ENCODE data around the gene PTGDS. TPM values are rescaled to one million over a fixed set of nuclear protein-coding genes. Genes with fewer than 3 reads are reported as not detected.

Gene PTGDS
- total RNA-seq (2021) (2.2 to 4.0 TPM (median 2.9 TPM) in 3 replicates), Bru-seq, nascent RNA (not detected)
- long read RNA-seq, experiment 1, partial matches to known transcripts = 0 of 2 reads
- long read RNA-seq, experiment 1, other reads (novel, unspliced or antisense) = 1 of 2 reads
- long read RNA-seq, experiment 2, partial matches to known transcripts = 0 of 4 reads
- long read RNA-seq, experiment 2, other reads (novel, unspliced or antisense) = 2 of 4 reads
- long read RNA-seq, experiment 3 = 0 reads

GRCh38 chr9:136977223-136977622, at the start of gene PTGDS:
Gene PTGDS, plus strand, starts transcription at chr9:136977504. Its CDS starts 75 bp downstream, at chr9:136977579.
- H3K36me3 Mint-ChIP-seq = no peaks in the 10 kb centered on the region
- no peaks in the 10 kb centered on the region for H3K9me3 Mint-ChIP-seq
- ChIA-PET CTCF (interaction anchor here (0.6 to 6.2 kb wide), 8 partner anchors 15 to 91 kb away, joined by 3 to 117 read pairs (median 12); partner anchors contain the start of genes ABCA2, CLIC3, NPDC1 and PAXX), POLR2A (interaction anchor here (1.0 kb wide), 1 partner anchor 263 kb away, joined by 5 read pairs; no protein-coding TSS in a partner anchor)
- TF ChIP-seq STAT6 (CRISPR knock-in tag; conservative IDR thresholded peaks at IDR 0.05; ENCODE audit: low read depth) (no peak), MAX (CRISPR knock-in tag; IDR thresholded peaks at IDR 0.05) (peak; percentile 5; the same call in 1 of the 2 replicates), NR2C2 (CRISPR knock-in tag; IDR thresholded peaks at IDR 0.05) (no peak), ZNF219 (CRISPR knock-in tag; IDR thresholded peaks at IDR 0.05; ENCODE audit: borderline replicate concordance) (no peak)
- H3K4me3 Mint-ChIP-seq = peak within 1 kb of the TSS; percentile 66
- H3K27me3 Mint-ChIP-seq (ENCODE audit: low read depth) = peaks cover 3% of the 10 kb centered on the region; the same call in 1 of the 2 replicates
- ATAC-seq = no peak
- no peak for DNase-seq (ENCODE audit: low spot score)
- peaks cover 3% of the 10 kb centered on the region; the same call in 1 of the 2 replicates for H3K4me1 Mint-ChIP-seq
- H3K27ac Mint-ChIP-seq = no peak within 1 kb of the TSS; the same call in 1 of the 2 replicates

GRCh38 chr9:136928591-136928990, 48.7 kb upstream of the PTGDS start:
- peaks cover 46% of the 10 kb centered on the region for H3K36me3 Mint-ChIP-seq
- no peak overlapping the region for H3K4me3 Mint-ChIP-seq
- peak overlapping the region; percentile 16; the same call in 1 of the 2 replicates for H3K27ac Mint-ChIP-seq
- no peaks in the 10 kb centered on the region for H3K27me3 Mint-ChIP-seq (ENCODE audit: low read depth)
- ATAC-seq = peak; percentile 28; the same call in 1 of the 2 replicates
- H3K4me1 Mint-ChIP-seq = no peaks in the 10 kb centered on the region
- no peaks in the 10 kb centered on the region for H3K9me3 Mint-ChIP-seq
- DNase-seq (ENCODE audit: low spot score) = no peak
- CTCF ChIA-PET = interaction anchor here (0.6 to 0.7 kb wide), 2 partner anchors 60 to 114 kb away, joined by 3 to 4 read pairs; no protein-coding TSS in a partner anchor
- POLR2A ChIA-PET = interaction anchor here (0.6 kb wide), 1 partner anchor 244 kb away, joined by 9 read pairs; the partner anchor contains the start of gene TMEM210
- TF ChIP-seq HMGXB4 (CRISPR knock-in tag; IDR thresholded peaks at IDR 0.05) (no peak), MLX (CRISPR knock-in tag; IDR thresholded peaks at IDR 0.05) (no peak), ATF6 (CRISPR knock-in tag; IDR thresholded peaks at IDR 0.05) (no peak), EMX1 (CRISPR knock-in tag; IDR thresholded peaks at IDR 0.05) (no peak), ZNF232 (CRISPR knock-in tag; IDR thresholded peaks at IDR 0.05) (no peak), STAT6 (CRISPR knock-in tag; conservative IDR thresholded peaks at IDR 0.05; ENCODE audit: low read depth) (no peak), OVOL2 (CRISPR knock-in tag; IDR thresholded peaks at IDR 0.05; ENCODE audit: borderline replicate concordance) (no peak), SMAD3 (CRISPR knock-in tag; IDR thresholded peaks at IDR 0.05; ENCODE audit: borderline replicate concordance) (no peak), AFF4 (CRISPR knock-in tag; IDR thresholded peaks at IDR 0.05; ENCODE audit: borderline replicate concordance) (no peak), SMAD4 (CRISPR knock-in tag; IDR thresholded peaks at IDR 0.05) (no peak), HMGA2 (CRISPR knock-in tag; IDR thresholded peaks at IDR 0.05) (no peak), ZNF219 (CRISPR knock-in tag; IDR thresholded peaks at IDR 0.05; ENCODE audit: borderline replicate concordance) (no peak), ZNF396 (CRISPR knock-in tag; IDR thresholded peaks at IDR 0.05; ENCODE audit: borderline replicate concordance) (no peak), TEAD1 (CRISPR knock-in tag; IDR thresholded peaks at IDR 0.05) (no peak), TP53 (CRISPR knock-in tag; IDR thresholded peaks at IDR 0.05) (no peak), ELF4 (CRISPR knock-in tag; IDR thresholded peaks at IDR 0.05; ENCODE audit: low read depth) (no peak)
